ENCODE data around the gene CCNK. TPM values are rescaled to one million over a fixed set of nuclear protein-coding genes. Genes with fewer than 3 reads are reported as not detected.

Gene CCNK
- total RNA-seq, 2 experiments from 2014 or later = 86.6 to 90.4 TPM

DNA sequence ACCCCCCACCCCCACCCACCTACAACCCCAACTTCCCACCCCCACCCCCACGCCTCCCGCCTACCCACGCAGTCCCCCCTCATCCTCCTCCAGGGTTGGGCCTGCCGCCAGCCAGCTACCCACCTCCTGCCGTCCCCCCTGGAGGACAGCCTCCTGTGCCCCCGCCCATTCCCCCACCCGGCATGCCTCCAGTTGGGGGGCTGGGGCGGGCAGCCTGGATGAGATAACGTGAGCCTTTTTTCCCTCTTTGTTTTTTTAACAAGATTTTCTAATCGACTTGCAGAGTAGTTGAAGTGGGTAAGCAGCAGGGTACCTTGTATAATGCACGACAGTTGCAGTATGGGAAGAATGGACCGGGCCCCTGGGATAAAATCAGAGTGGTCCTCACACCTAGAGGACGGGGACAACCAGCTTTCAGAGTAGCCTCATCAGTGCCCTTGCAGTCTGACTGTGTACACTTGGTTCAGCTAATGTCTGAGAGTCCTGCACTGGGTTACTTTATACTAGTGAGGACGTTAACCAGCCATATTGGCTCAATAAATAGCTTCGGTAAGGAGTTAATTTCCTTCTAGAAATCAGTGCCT is 29.4 kb downstream of the CCNK start:
- no peak overlapping the region for H3K4me3 Mint-ChIP-seq
- H3K4me1 Mint-ChIP-seq (ENCODE audit: low read depth) = no peaks in the 10 kb centered on the region
- CTCF ChIA-PET = no interaction called here
- no peaks in the 10 kb centered on the region for H3K9me3 Mint-ChIP-seq
- no peaks in the 10 kb centered on the region for H3K27me3 Mint-ChIP-seq
- no peak for DNase-seq
- POLR2A ChIA-PET = no interaction called here
- peaks cover 33% of the 10 kb centered on the region for H3K36me3 Mint-ChIP-seq
- intact Hi-C loops (cut with micrococcal nuclease) = no loop called here
- no peak overlapping the region for H3K27ac Mint-ChIP-seq

GRCh38 chr14:99511421-99512109 is 30.4 kb downstream of the CCNK start:
- peaks cover 26% of the 10 kb centered on the region for H3K36me3 Mint-ChIP-seq
- H3K4me3 Mint-ChIP-seq = no peak overlapping the region
- H3K4me1 Mint-ChIP-seq (ENCODE audit: low read depth) = no peaks in the 10 kb centered on the region
- no peaks in the 10 kb centered on the region for H3K9me3 Mint-ChIP-seq
- ChIA-PET POLR2A (interaction anchor here (0.6 kb wide), 1 partner anchor 141 kb away, joined by 3 read pairs; no protein-coding TSS in a partner anchor), CTCF (no interaction called here)
- intact Hi-C loops (cut with micrococcal nuclease) = no loop called here
- DNase-seq = no peak
- no peak overlapping the region for H3K27ac Mint-ChIP-seq
- H3K27me3 Mint-ChIP-seq = no peaks in the 10 kb centered on the region

GRCh38 chr14:99512110-99512449 is 30.9 kb downstream of the CCNK start:
- Mint-ChIP-seq H3K27ac (no peak overlapping the region), H3K4me3 (no peak overlapping the region), H3K36me3 (peaks cover 22% of the 10 kb centered on the region), H3K27me3 (no peaks in the 10 kb centered on the region), H3K9me3 (no peaks in the 10 kb centered on the region), H3K4me1 (ENCODE audit: low read depth) (no peaks in the 10 kb centered on the region)
- intact Hi-C loops (cut with micrococcal nuclease) = no loop called here
- POLR2A ChIA-PET = interaction anchor here (0.6 kb wide), 1 partner anchor 141 kb away, joined by 3 read pairs; no protein-coding TSS in a partner anchor
- no peak for DNase-seq
- CTCF ChIA-PET = no interaction called here

- POLR2A ChIA-PET = interaction anchor here (0.6 kb wide), 1 partner anchor 140 kb away, joined by 3 read pairs; no protein-coding TSS in a partner anchor
- intact Hi-C loops (cut with micrococcal nuclease) = no loop called here
- H3K9me3 Mint-ChIP-seq = no peaks in the 10 kb centered on the region
- no peaks in the 10 kb centered on the region for H3K4me1 Mint-ChIP-seq (ENCODE audit: low read depth)
- H3K36me3 Mint-ChIP-seq = peaks cover 17% of the 10 kb centered on the region
- no peaks in the 10 kb centered on the region for H3K27me3 Mint-ChIP-seq
- no peak overlapping the region for H3K27ac Mint-ChIP-seq
- CTCF ChIA-PET = no interaction called here
- no peak overlapping the region for H3K4me3 Mint-ChIP-seq
- DNase-seq = no peak
Observed at GRCh38 chr14:99512571-99513182, 31.5 kb downstream of the CCNK start.

- intact Hi-C loops (cut with micrococcal nuclease) = no loop called here
- no peak overlapping the region for H3K27ac Mint-ChIP-seq
- no peak for DNase-seq
- H3K4me3 Mint-ChIP-seq = no peak overlapping the region
- ChIA-PET CTCF (no interaction called here), POLR2A (no interaction called here)
- H3K36me3 Mint-ChIP-seq = peaks cover 14% of the 10 kb centered on the region
- H3K27me3 Mint-ChIP-seq = no peaks in the 10 kb centered on the region
- no peaks in the 10 kb centered on the region for H3K9me3 Mint-ChIP-seq
- no peaks in the 10 kb centered on the region for H3K4me1 Mint-ChIP-seq (ENCODE audit: low read depth)
Observed at GRCh38 chr14:99513183-99513694, 32.0 kb downstream of the CCNK start.

DNA sequence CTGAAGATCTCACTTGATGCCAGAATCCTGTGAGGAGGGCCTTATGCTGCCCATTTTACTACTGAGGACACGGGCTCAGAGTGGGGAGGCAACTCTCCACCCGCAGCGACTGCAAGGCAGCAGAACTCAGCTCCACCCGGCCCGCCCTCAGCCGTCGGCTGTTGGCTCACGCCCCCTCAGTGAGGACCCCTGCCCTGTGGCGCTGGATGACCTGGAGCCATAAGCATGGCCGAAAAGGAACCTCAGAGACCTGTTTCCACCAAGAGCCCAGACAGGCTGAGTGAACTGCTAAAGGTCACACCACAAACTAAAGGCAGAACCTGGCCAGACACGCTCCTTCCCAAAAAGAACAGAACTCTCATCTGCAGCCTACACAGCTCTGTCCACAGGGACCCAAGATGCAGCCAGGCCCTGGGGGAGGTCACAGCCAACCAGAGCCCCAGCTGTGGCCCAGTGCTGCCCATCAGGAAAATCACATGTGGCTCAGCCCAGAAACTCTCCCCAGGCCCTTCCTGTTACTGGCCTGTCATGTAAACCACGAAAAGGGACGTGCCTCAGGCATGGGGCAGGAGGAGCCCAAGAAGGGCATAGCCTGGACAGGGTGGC is 32.8 kb downstream of the CCNK start:
- no peak for DNase-seq
- Mint-ChIP-seq H3K27ac (peak overlapping the region; percentile 33), H3K4me3 (no peak overlapping the region), H3K27me3 (no peaks in the 10 kb centered on the region), H3K36me3 (peaks cover 12% of the 10 kb centered on the region), H3K4me1 (ENCODE audit: low read depth) (no peaks in the 10 kb centered on the region), H3K9me3 (no peaks in the 10 kb centered on the region)
- intact Hi-C loops (cut with micrococcal nuclease) = no loop called here
- CTCF ChIA-PET = no interaction called here
- POLR2A ChIA-PET = no interaction called here

- intact Hi-C loops (cut with micrococcal nuclease) = loop anchor here (5.0 kb wide), 1 partner anchor 168 kb away; the partner anchor contains the start of gene CYP46A1
- ChIA-PET POLR2A (no interaction called here), CTCF (no interaction called here)
- no peaks in the 10 kb centered on the region for H3K27me3 Mint-ChIP-seq
- no peak for DNase-seq
- H3K9me3 Mint-ChIP-seq = no peaks in the 10 kb centered on the region
- no peak overlapping the region for H3K27ac Mint-ChIP-seq
- no peak overlapping the region for H3K4me3 Mint-ChIP-seq
- H3K36me3 Mint-ChIP-seq = peaks cover 6% of the 10 kb centered on the region
- no peaks in the 10 kb centered on the region for H3K4me1 Mint-ChIP-seq (ENCODE audit: low read depth)
Observed at GRCh38 chr14:99514552-99515300, 33.5 kb downstream of the CCNK start.

- DNase-seq = no peak
- intact Hi-C loops (cut with micrococcal nuclease) = loop anchor here (5.0 kb wide), 1 partner anchor 167 kb away; the partner anchor contains the start of gene CYP46A1
- H3K4me3 Mint-ChIP-seq = no peak overlapping the region
- no peaks in the 10 kb centered on the region for H3K27me3 Mint-ChIP-seq
- H3K4me1 Mint-ChIP-seq (ENCODE audit: low read depth) = no peaks in the 10 kb centered on the region
- no peaks in the 10 kb centered on the region for H3K9me3 Mint-ChIP-seq
- ChIA-PET POLR2A (no interaction called here), CTCF (interaction anchor here (0.7 to 2.6 kb wide), 3 partner anchors 30 to 173 kb away, joined by 4 to 12 read pairs (median 4); no protein-coding TSS in a partner anchor)
- H3K36me3 Mint-ChIP-seq = peaks cover 6% of the 10 kb centered on the region
- no peak overlapping the region for H3K27ac Mint-ChIP-seq
Observed at GRCh38 chr14:99515301-99516155, 34.3 kb downstream of the CCNK start.

DNA sequence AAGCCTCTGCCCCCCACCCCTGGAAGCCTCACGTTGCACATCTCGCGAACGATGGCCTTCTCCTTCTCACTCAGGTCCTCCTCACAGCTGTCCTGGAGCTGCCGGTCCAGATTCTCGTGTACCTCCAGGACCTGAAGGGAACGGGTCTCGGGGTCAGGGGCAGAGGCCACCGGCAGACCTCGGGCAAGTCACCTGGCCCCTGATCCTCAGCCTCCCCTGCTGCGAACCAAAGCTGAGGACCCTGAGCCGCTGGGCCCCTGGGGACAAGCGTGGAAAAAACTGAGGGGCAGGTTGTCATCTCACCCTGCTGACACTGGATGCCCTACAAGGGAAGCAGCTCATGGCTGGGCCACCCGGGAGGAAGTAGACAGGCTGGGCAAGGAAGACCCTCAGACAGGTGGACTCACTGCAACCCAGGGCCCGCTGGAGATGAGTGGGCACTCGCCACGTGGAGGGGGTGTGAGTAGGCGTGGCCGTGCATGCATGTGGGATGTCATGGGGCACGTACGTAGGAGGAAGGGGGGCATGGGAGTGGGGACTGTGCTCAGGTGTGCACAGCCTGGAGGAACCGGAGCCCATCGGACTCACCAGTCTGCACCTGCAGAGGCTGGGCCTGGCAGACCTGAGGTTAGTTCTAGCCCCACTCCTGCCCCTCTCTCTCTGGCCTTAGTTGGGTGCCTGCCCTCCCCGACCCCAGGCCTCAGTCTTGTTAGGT is 35.1 kb downstream of the CCNK start:
- intact Hi-C loops (cut with micrococcal nuclease) = loop anchor here (5.0 kb wide), 1 partner anchor 166 kb away; the partner anchor contains the start of gene CYP46A1
- no peaks in the 10 kb centered on the region for H3K4me1 Mint-ChIP-seq (ENCODE audit: low read depth)
- ChIA-PET CTCF (interaction anchor here (0.9 to 2.6 kb wide), 3 partner anchors 112 to 172 kb away, joined by 3 to 12 read pairs (median 4); no protein-coding TSS in a partner anchor), POLR2A (no interaction called here)
- H3K9me3 Mint-ChIP-seq = no peaks in the 10 kb centered on the region
- H3K27me3 Mint-ChIP-seq = no peaks in the 10 kb centered on the region
- no peak overlapping the region for H3K27ac Mint-ChIP-seq
- H3K36me3 Mint-ChIP-seq = peaks cover 3% of the 10 kb centered on the region
- no peak overlapping the region for H3K4me3 Mint-ChIP-seq
- no peak for DNase-seq

- intact Hi-C loops (cut with micrococcal nuclease) = loop anchor here (5.0 kb wide), 1 partner anchor 165 kb away; the partner anchor contains the start of gene CYP46A1
- H3K27ac Mint-ChIP-seq = no peak overlapping the region
- no peak for DNase-seq
- no peaks in the 10 kb centered on the region for H3K27me3 Mint-ChIP-seq
- CTCF ChIA-PET = interaction anchor here (1.0 to 2.6 kb wide), 3 partner anchors 112 to 431 kb away, joined by 3 to 12 read pairs (median 5); no protein-coding TSS in a partner anchor
- peaks cover 3% of the 10 kb centered on the region for H3K36me3 Mint-ChIP-seq
- POLR2A ChIA-PET = no interaction called here
- no peaks in the 10 kb centered on the region for H3K9me3 Mint-ChIP-seq
- no peak overlapping the region for H3K4me3 Mint-ChIP-seq
- no peaks in the 10 kb centered on the region for H3K4me1 Mint-ChIP-seq (ENCODE audit: low read depth)
Observed at GRCh38 chr14:99516871-99517642, 35.8 kb downstream of the CCNK start.
